Measurements from ENCODE around the gene PERCC1. TPM values are rescaled to one million over a fixed set of nuclear protein-coding genes. Genes with fewer than 3 reads are reported as not detected.

PERCC1 gene
- total RNA-seq, 1 experiment from 2014 or later, result not detected

GRCh38 chr16:1443980-1444729, 13.3 kb downstream of the PERCC1 start, which contains the start of gene CCDC154:
Gene CCDC154 (minus strand): TSS chr16:1444556. CDS start chr16:1444322, 234 bp downstream.
- H3K36me3 ChIP-seq (ENCODE audit: low read depth, low read length), result no peaks in the 10 kb centered on the region
- H2AFZ ChIP-seq (ENCODE audit: low read length), result no peak within 1 kb of the TSS
- H3K4me3 ChIP-seq (ENCODE audit: low read length), result no peak within 1 kb of the TSS
- DNase-seq (no peak), ATAC-seq (no peak)
- H3K79me2 ChIP-seq (ENCODE audit: low read length), result no peaks in the 10 kb centered on the region
- H4K20me1 ChIP-seq (ENCODE audit: low read length), result no peaks in the 10 kb centered on the region
- no peak within 1 kb of the TSS for H3K27ac ChIP-seq (ENCODE audit: low read length)
- no peaks in the 10 kb centered on the region for H3K9me2 ChIP-seq (replicated peaks; ENCODE audit: low read length)
- no peaks in the 10 kb centered on the region for H3K4me1 ChIP-seq (ENCODE audit: insufficient read depth, low read length)
- BruUV-seq (replicated peaks), result no TSS peak
- intact Hi-C loops (cut with micrococcal nuclease), result no loop called here
- no peak within 1 kb of the TSS for H3K4me2 ChIP-seq (ENCODE audit: low read length)
- POLR2A ChIA-PET (ENCODE audit: unreplicated experiment), result interaction anchor here (0.6 kb wide), 1 partner anchor 248 kb away, joined by 3 read pairs; no protein-coding TSS in a partner anchor
- CTCF ChIA-PET, result interaction anchor here (0.6 kb wide), 1 partner anchor 102 kb away, joined by 4 read pairs; no protein-coding TSS in a partner anchor
- no peak within 1 kb of the TSS for H3K9ac ChIP-seq (ENCODE audit: low read length)
- no peaks in the 10 kb centered on the region for H3K27me3 ChIP-seq (ENCODE audit: low read length)
- no peaks in the 10 kb centered on the region for H3K9me3 ChIP-seq (ENCODE audit: low read length)
- TF ChIP-seq EZH2 (IDR thresholded peaks at IDR 0.05; ENCODE audit: low read length, unreplicated experiment) (no peak), EZH2phosphoT487 (IDR thresholded peaks at IDR 0.05; ENCODE audit: borderline replicate concordance, low read length) (no peak)
- TF ChIP-seq, protein P1, sequence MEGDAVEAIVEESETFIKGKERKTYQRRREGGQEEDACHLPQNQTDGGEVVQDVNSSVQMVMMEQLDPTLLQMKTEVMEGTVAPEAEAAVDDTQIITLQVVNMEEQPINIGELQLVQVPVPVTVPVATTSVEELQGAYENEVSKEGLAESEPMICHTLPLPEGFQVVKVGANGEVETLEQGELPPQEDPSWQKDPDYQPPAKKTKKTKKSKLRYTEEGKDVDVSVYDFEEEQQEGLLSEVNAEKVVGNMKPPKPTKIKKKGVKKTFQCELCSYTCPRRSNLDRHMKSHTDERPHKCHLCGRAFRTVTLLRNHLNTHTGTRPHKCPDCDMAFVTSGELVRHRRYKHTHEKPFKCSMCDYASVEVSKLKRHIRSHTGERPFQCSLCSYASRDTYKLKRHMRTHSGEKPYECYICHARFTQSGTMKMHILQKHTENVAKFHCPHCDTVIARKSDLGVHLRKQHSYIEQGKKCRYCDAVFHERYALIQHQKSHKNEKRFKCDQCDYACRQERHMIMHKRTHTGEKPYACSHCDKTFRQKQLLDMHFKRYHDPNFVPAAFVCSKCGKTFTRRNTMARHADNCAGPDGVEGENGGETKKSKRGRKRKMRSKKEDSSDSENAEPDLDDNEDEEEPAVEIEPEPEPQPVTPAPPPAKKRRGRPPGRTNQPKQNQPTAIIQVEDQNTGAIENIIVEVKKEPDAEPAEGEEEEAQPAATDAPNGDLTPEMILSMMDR (conservative IDR thresholded peaks at IDR 0.05; ENCODE audit: low read depth, low read length), result no peak
- no peaks in the 10 kb centered on the region for H3F3A ChIP-seq (ENCODE audit: low read length, unreplicated experiment)

- H3K4me3 ChIP-seq (ENCODE audit: low read length), result no peak overlapping the region
- intact Hi-C loops (cut with micrococcal nuclease), result no loop called here
- no peaks in the 10 kb centered on the region for H3K36me3 ChIP-seq (ENCODE audit: low read depth, low read length)
- CTCF ChIA-PET, result no interaction called here
- H3K79me2 ChIP-seq (ENCODE audit: low read length), result no peaks in the 10 kb centered on the region
- no peak overlapping the region for H3K4me2 ChIP-seq (ENCODE audit: low read length)
- DNase-seq (no peak), ATAC-seq (no peak)
- H3K4me1 ChIP-seq (ENCODE audit: insufficient read depth, low read length), result no peaks in the 10 kb centered on the region
- H2AFZ ChIP-seq (ENCODE audit: low read length), result no peak overlapping the region
- H3F3A ChIP-seq (ENCODE audit: low read length, unreplicated experiment), result no peaks in the 10 kb centered on the region
- no peaks in the 10 kb centered on the region for H3K9me2 ChIP-seq (replicated peaks; ENCODE audit: low read length)
- BruUV-seq (replicated peaks), result no TSS peak
- no peak for TF ChIP-seq EZH2 (IDR thresholded peaks at IDR 0.05; ENCODE audit: low read length, unreplicated experiment)
- TF ChIP-seq, protein P1 (conservative IDR thresholded peaks at IDR 0.05; ENCODE audit: low read depth, low read length), result no peak
- TF ChIP-seq EZH2phosphoT487 (IDR thresholded peaks at IDR 0.05; ENCODE audit: borderline replicate concordance, low read length), result no peak
- no peaks in the 10 kb centered on the region for H3K9me3 ChIP-seq (ENCODE audit: low read length)
- no peaks in the 10 kb centered on the region for H3K27me3 ChIP-seq (ENCODE audit: low read length)
- H4K20me1 ChIP-seq (ENCODE audit: low read length), result no peaks in the 10 kb centered on the region
- no peak overlapping the region for H3K9ac ChIP-seq (ENCODE audit: low read length)
- no peak overlapping the region for H3K27ac ChIP-seq (ENCODE audit: low read length)
- POLR2A ChIA-PET (ENCODE audit: unreplicated experiment), result no interaction called here
Observed at GRCh38 chr16:1444730-1445517, 14.0 kb downstream of the PERCC1 start.

Data from PC-3 (cell line).